ENCODE measurements around the gene TAS2R20. TPM values are rescaled to one million over a fixed set of nuclear protein-coding genes. Genes with fewer than 3 reads are reported as not detected.

The TAS2R20 gene
- total and polyA plus RNA-seq, 2 of the 13 experiments (the other 11 are each of a cell fraction or from before 2014, with no cell fraction given): 0.54 to 2.9 TPM

DNA sequence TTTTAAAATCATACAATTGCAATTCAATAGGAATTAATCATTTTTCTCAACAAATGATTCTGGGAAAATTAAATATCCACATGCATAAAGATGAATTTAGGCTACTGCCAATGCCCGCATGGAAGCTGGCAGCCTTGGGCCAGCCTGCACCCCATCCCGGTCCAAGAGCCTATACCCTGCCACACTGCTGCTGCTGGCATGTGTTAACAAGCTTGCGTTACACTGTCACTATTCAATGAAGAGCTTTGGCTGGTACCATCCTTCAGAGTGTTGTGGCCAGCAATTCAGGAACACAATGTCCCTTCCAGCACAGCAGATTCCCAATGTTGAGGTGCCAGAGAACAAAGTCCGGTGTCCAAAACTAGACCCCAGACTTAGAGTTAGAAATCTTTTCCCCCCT lies 45.5 kb downstream of the TAS2R20 start:
- no peak for FAIRE-seq
- H3K9me3 ChIP-seq (ENCODE audit: low read length): peaks cover 2% of the 10 kb centered on the region; the same call in 1 of the 2 replicates
- BruUV-seq (replicated peaks): no TSS peak
- intact Hi-C loops (cut with micrococcal nuclease; ENCODE audit: unreplicated experiment) (no loop called here), in situ Hi-C loops (cut with HindIII; ENCODE audit: extremely low pct_ligation_motif_present, low pct_unique_long_range_greater_than_20kb) (no loop called here)
- no peak for TF ChIP-seq KLF15 (CRISPR knock-in tag; IDR thresholded peaks at IDR 0.05; ENCODE audit: borderline replicate concordance)
- no peak for TF ChIP-seq ELF4 (CRISPR knock-in tag; IDR thresholded peaks at IDR 0.05; ENCODE audit: borderline replicate concordance)
- TF ChIP-seq, protein P1, sequence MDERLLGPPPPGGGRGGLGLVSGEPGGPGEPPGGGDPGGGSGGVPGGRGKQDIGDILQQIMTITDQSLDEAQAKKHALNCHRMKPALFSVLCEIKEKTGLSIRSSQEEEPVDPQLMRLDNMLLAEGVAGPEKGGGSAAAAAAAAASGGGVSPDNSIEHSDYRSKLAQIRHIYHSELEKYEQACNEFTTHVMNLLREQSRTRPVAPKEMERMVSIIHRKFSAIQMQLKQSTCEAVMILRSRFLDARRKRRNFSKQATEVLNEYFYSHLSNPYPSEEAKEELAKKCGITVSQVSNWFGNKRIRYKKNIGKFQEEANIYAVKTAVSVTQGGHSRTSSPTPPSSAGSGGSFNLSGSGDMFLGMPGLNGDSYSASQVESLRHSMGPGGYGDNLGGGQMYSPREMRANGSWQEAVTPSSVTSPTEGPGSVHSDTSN (CRISPR knock-in tag; IDR thresholded peaks at IDR 0.05): no peak
- TF ChIP-seq JARID2 (CRISPR knock-in tag; IDR thresholded peaks at IDR 0.05; ENCODE audit: insufficient replicate concordance): no peak
- TF ChIP-seq ZNF337 (CRISPR knock-in tag; IDR thresholded peaks at IDR 0.05; ENCODE audit: borderline replicate concordance, low read depth): no peak
- TF ChIP-seq ZNF484 (CRISPR knock-in tag; IDR thresholded peaks at IDR 0.05; ENCODE audit: borderline replicate concordance, low read depth): no peak
- TF ChIP-seq, protein P2, sequence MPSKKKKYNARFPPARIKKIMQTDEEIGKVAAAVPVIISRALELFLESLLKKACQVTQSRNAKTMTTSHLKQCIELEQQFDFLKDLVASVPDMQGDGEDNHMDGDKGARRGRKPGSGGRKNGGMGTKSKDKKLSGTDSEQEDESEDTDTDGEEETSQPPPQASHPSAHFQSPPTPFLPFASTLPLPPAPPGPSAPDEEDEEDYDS (CRISPR knock-in tag; IDR thresholded peaks at IDR 0.05): no peak
- TF ChIP-seq KAT8 (CRISPR knock-in tag; IDR thresholded peaks at IDR 0.05): no peak
- TF ChIP-seq MXD1 (CRISPR knock-in tag; IDR thresholded peaks at IDR 0.05): no peak
- WGBS (ENCODE audit: low lambda C conversion rate): 75% methylated on average over 3 of the region's 4 CpGs
- H3K27ac ChIP-seq (ENCODE audit: extremely low read length, insufficient read depth, low read length): no peak overlapping the region
- H3K79me2 ChIP-seq (ENCODE audit: insufficient read depth, low read length): peaks cover 6% of the 10 kb centered on the region
- H3K4me3 ChIP-seq (replicated peaks in 1 of 3; ENCODE audit: insufficient read depth in 1 of 3, low read depth in 2 of 3, low read length in 3 of 3): no peak overlapping the region
- no peaks in the 10 kb centered on the region for H4K20me1 ChIP-seq (ENCODE audit: insufficient read depth, low read length)
- ChIA-PET POLR2A (no interaction called here), CTCF (ENCODE audit: low intra/inter-chr PET ratio, low total read pairs) (no interaction called here)
- no peak for ATAC-seq
- H2AFZ ChIP-seq (ENCODE audit: low read length): no peak overlapping the region
- peaks cover 0 to 3% of the 10 kb centered on the region in 2 experiments; a peak in 1 of 5 replicates for H3K36me3 ChIP-seq (replicated peaks in 1 of 2; ENCODE audit: control insufficient read depth in 1 of 2, insufficient read depth in 2 of 2, low read length in 2 of 2)
- no peak overlapping the region for H3K9ac ChIP-seq (ENCODE audit: insufficient read depth, low read depth, low read length)
- DNase-seq (ENCODE audit: low spot score): no peak
- no peaks in the 10 kb centered on the region for H3K27me3 ChIP-seq (ENCODE audit: control insufficient read depth in 1 of 2, insufficient read depth in 2 of 2, low read length in 2 of 2)
- no peaks in the 10 kb centered on the region for H3K4me1 ChIP-seq (ENCODE audit: insufficient read depth, low read length)
- no peak overlapping the region for H3K4me2 ChIP-seq (ENCODE audit: low read depth, low read length)

Other genes starting within 250 kb of the TAS2R20 start
- not detected in 2 replicates for gene TAS2R7, start 195.7 kb downstream of the TAS2R20 start, total RNA-seq (2016; rRNA removed; fragmentation: Illumina TruSeq; extraction: Trizol)
- gene TAS2R7, start 195.7 kb downstream of the TAS2R20 start, polyA plus RNA-seq (2011; rRNA removed): not detected in 2 replicates
- gene TAS2R8, start 191.0 kb downstream of the TAS2R20 start, total RNA-seq (2016; rRNA removed; fragmentation: Illumina TruSeq; extraction: Trizol): 0.09 TPM in 1 of 2 replicates, not detected in the other
- gene TAS2R8, start 191.0 kb downstream of the TAS2R20 start, polyA plus RNA-seq (2011; rRNA removed): not detected in 2 replicates
- 0.11 TPM in 1 of 2 replicates, not detected in the other for gene TAS2R9, start 188.1 kb downstream of the TAS2R20 start, total RNA-seq (2016; rRNA removed; fragmentation: Illumina TruSeq; extraction: Trizol)
- gene TAS2R9, start 188.1 kb downstream of the TAS2R20 start, polyA plus RNA-seq (2011; rRNA removed): not detected in 2 replicates
- gene TAS2R10, start 171.9 kb downstream of the TAS2R20 start, total RNA-seq (2016; rRNA removed; fragmentation: Illumina TruSeq; extraction: Trizol): 1.00 TPM in 1 of 2 replicates, not detected in the other
- gene TAS2R10, start 171.9 kb downstream of the TAS2R20 start, polyA plus RNA-seq (2011; rRNA removed): 0.98 and 1.1 TPM in 2 replicates
- gene PRR4, start 148.8 kb downstream of the TAS2R20 start, total RNA-seq (2016; rRNA removed; fragmentation: Illumina TruSeq; extraction: Trizol): 1.2 and 2.3 TPM in 2 replicates
- 5.4 and 6.0 TPM in 2 replicates for gene PRR4, start 148.8 kb downstream of the TAS2R20 start, polyA plus RNA-seq (2011; rRNA removed)
- gene PRH1, start 114.0 kb downstream of the TAS2R20 start, total RNA-seq (2016; rRNA removed; fragmentation: Illumina TruSeq; extraction: Trizol): 5.5 and 18.8 TPM in 2 replicates
- 5.3 and 6.4 TPM in 2 replicates for gene PRH1, start 114.0 kb downstream of the TAS2R20 start, polyA plus RNA-seq (2011; rRNA removed)
- 0.46 and 1.3 TPM in 2 replicates for gene TAS2R13, start 88.7 kb downstream of the TAS2R20 start, total RNA-seq (2016; rRNA removed; fragmentation: Illumina TruSeq; extraction: Trizol)
- gene TAS2R13, start 88.7 kb downstream of the TAS2R20 start, polyA plus RNA-seq (2011; rRNA removed): 0.27 and 0.33 TPM in 2 replicates
- 0.24 TPM in 1 of 2 replicates, not detected in the other for gene PRH2, start 69.1 kb downstream of the TAS2R20 start, total RNA-seq (2016; rRNA removed; fragmentation: Illumina TruSeq; extraction: Trizol)
- 0.48 and 1.3 TPM in 2 replicates for gene PRH2, start 69.1 kb downstream of the TAS2R20 start, polyA plus RNA-seq (2011; rRNA removed)
- gene TAS2R14, start 59.0 kb downstream of the TAS2R20 start, total RNA-seq (2016; rRNA removed; fragmentation: Illumina TruSeq; extraction: Trizol): 0.32 and 2.3 TPM in 2 replicates
- gene TAS2R14, start 59.0 kb downstream of the TAS2R20 start, polyA plus RNA-seq (2011; rRNA removed): 0.86 and 1.1 TPM in 2 replicates
- 0.28 and 2.2 TPM in 2 replicates for gene TAS2R50, start 11.4 kb downstream of the TAS2R20 start, total RNA-seq (2016; rRNA removed; fragmentation: Illumina TruSeq; extraction: Trizol)
- gene TAS2R50, start 11.4 kb downstream of the TAS2R20 start, polyA plus RNA-seq (2011; rRNA removed): 0.17 and 0.46 TPM in 2 replicates
- gene TAS2R19, start 24.3 kb upstream of the TAS2R20 start, total RNA-seq (2016; rRNA removed; fragmentation: Illumina TruSeq; extraction: Trizol): 0.88 and 5.3 TPM in 2 replicates
- gene TAS2R19, start 24.3 kb upstream of the TAS2R20 start, polyA plus RNA-seq (2011; rRNA removed): 0.30 and 0.62 TPM in 2 replicates
- gene TAS2R31, start 33.1 kb upstream of the TAS2R20 start, total RNA-seq (2016; rRNA removed; fragmentation: Illumina TruSeq; extraction: Trizol): 1.0 and 6.5 TPM in 2 replicates
- gene TAS2R31, start 33.1 kb upstream of the TAS2R20 start, polyA plus RNA-seq (2011; rRNA removed): 0.60 and 0.96 TPM in 2 replicates
- gene TAS2R46, start 64.0 kb upstream of the TAS2R20 start, total RNA-seq (2016; rRNA removed; fragmentation: Illumina TruSeq; extraction: Trizol): 0.22 and 3.5 TPM in 2 replicates
- 0.16 and 0.22 TPM in 2 replicates for gene TAS2R46, start 64.0 kb upstream of the TAS2R20 start, polyA plus RNA-seq (2011; rRNA removed)
- gene TAS2R43, start 94.0 kb upstream of the TAS2R20 start, total RNA-seq (2016; rRNA removed; fragmentation: Illumina TruSeq; extraction: Trizol): 1.7 TPM in 1 of 2 replicates, not detected in the other
- 0.15 TPM in 1 of 2 replicates, not detected in the other for gene TAS2R43, start 94.0 kb upstream of the TAS2R20 start, polyA plus RNA-seq (2011; rRNA removed)
- gene TAS2R30, start 136.3 kb upstream of the TAS2R20 start, total RNA-seq (2016; rRNA removed; fragmentation: Illumina TruSeq; extraction: Trizol): 0.72 and 5.2 TPM in 2 replicates
- gene TAS2R30, start 136.3 kb upstream of the TAS2R20 start, polyA plus RNA-seq (2011; rRNA removed): 0.29 and 0.42 TPM in 2 replicates
- gene SMIM10L1, start 172.9 kb upstream of the TAS2R20 start, total RNA-seq (2016; rRNA removed; fragmentation: Illumina TruSeq; extraction: Trizol): 11.8 and 12.5 TPM in 2 replicates
- gene SMIM10L1, start 172.9 kb upstream of the TAS2R20 start, polyA plus RNA-seq (2011; rRNA removed): 3.7 and 4.2 TPM in 2 replicates
- not detected in 2 replicates for gene TAS2R42, start 188.6 kb upstream of the TAS2R20 start, total RNA-seq (2016; rRNA removed; fragmentation: Illumina TruSeq; extraction: Trizol)
- not detected in 2 replicates for gene TAS2R42, start 188.6 kb upstream of the TAS2R20 start, polyA plus RNA-seq (2011; rRNA removed)

Data from HepG2 (cell line).